GM12874 (cell line): ENCODE results near the gene MOV10.

ENCODE experiments used
- TF ChIP-seq, protein P1 (sequence below): IDR thresholded peaks from 2 replicates; pipeline ENCODE4 v1.5.1; 2011; ENCODE audit warnings: low read depth, mild to moderate bottlenecking, control low read depth, low read length, moderate library complexity; ENCODE audit not compliant: insufficient read depth

Gene MOV10, protein sequence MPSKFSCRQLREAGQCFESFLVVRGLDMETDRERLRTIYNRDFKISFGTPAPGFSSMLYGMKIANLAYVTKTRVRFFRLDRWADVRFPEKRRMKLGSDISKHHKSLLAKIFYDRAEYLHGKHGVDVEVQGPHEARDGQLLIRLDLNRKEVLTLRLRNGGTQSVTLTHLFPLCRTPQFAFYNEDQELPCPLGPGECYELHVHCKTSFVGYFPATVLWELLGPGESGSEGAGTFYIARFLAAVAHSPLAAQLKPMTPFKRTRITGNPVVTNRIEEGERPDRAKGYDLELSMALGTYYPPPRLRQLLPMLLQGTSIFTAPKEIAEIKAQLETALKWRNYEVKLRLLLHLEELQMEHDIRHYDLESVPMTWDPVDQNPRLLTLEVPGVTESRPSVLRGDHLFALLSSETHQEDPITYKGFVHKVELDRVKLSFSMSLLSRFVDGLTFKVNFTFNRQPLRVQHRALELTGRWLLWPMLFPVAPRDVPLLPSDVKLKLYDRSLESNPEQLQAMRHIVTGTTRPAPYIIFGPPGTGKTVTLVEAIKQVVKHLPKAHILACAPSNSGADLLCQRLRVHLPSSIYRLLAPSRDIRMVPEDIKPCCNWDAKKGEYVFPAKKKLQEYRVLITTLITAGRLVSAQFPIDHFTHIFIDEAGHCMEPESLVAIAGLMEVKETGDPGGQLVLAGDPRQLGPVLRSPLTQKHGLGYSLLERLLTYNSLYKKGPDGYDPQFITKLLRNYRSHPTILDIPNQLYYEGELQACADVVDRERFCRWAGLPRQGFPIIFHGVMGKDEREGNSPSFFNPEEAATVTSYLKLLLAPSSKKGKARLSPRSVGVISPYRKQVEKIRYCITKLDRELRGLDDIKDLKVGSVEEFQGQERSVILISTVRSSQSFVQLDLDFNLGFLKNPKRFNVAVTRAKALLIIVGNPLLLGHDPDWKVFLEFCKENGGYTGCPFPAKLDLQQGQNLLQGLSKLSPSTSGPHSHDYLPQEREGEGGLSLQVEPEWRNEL

DNA sequence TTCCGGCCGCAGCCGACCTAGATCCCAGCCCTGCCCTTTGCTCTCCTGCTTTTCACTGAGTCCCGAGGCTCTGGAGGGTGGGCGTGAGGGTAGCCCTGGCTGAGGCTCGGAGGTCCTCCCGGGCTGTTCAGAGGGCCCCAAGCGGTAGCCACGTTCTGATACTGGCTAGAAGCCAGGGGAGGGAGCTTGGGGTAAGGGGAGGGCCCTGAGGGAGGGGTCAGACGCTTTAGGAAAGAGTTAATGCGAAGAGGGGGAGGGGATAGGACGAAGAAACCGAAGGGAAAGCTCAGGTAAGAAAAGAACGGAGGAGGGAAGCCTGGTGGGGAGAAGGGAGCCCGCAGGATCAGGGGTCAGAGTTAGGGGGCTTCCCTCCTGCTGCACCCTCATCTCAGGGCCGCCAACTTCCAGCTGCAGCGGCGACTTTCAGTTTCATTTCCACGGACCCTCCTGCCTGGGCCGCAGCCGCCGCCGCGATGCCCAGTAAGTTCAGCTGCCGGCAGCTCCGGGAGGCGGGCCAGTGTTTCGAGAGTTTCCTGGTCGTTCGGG is at the start of gene MOV10:
Gene MOV10, plus strand, starts transcription at position 220 of the 546 bp plus-strand sequence. Its CDS starts 254 bp downstream, at position 474.
- TF ChIP-seq, protein P1, sequence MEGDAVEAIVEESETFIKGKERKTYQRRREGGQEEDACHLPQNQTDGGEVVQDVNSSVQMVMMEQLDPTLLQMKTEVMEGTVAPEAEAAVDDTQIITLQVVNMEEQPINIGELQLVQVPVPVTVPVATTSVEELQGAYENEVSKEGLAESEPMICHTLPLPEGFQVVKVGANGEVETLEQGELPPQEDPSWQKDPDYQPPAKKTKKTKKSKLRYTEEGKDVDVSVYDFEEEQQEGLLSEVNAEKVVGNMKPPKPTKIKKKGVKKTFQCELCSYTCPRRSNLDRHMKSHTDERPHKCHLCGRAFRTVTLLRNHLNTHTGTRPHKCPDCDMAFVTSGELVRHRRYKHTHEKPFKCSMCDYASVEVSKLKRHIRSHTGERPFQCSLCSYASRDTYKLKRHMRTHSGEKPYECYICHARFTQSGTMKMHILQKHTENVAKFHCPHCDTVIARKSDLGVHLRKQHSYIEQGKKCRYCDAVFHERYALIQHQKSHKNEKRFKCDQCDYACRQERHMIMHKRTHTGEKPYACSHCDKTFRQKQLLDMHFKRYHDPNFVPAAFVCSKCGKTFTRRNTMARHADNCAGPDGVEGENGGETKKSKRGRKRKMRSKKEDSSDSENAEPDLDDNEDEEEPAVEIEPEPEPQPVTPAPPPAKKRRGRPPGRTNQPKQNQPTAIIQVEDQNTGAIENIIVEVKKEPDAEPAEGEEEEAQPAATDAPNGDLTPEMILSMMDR: no peak

DNA sequence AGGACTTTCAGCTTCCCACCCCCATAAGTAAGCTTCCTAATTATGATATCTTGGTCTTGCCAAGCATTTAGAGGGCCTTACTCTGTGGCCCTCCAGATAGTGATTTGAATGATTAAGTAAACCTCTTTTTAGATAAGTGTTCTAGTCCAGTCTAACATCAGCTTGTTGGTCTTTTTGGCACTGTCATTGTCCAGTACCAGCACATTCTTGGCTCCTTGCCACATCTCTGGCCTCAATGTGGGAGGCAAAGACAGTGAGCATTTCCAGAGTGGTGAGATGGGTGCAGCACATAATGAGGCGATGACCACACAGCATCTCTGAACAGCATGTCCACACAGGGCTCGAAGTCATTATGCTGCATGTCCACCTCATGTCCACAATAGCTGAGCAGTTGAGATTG is 48.8 kb upstream of the MOV10 start:
- TF ChIP-seq, protein P1: no peak

DNA sequence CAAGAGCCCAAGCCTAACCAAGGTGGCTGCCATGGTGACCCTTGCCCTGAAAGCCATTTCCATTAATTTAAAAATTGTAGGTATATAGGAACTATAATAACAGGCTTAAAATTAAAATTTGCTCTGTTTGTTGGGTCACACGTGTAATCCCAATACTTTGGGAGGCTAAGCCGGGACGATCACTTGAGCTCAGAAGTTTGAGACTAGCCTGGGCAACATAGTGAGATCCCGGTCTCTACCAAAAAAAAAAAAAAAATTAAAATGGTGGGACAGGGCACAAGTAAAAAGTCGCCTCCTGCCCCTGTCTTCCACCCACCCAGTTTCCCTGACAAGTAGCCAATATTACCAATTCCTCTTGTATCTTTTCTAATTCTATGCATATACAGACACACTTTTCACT is 48.3 kb upstream of the MOV10 start:
- TF ChIP-seq, protein P1: no peak

DNA sequence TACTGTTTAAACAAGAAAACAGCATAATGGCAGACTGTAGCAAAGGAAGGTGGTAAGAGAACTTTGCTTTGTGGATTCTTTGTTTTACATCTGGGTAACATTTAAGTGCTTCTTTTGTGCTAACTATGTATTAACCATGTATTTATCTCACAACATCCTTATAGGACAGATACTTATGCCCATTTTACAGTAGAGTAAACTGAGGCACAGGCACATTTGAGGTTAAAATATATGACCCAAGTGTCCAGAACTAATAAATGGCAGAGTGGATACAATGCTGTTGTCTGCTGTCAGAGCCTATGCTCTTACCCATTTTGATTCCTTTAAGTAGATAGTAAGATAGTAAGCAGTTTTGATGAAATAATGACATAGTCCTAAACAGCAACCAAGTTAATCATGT is 47.6 kb upstream of the MOV10 start:
- TF ChIP-seq, protein P1: no peak

DNA sequence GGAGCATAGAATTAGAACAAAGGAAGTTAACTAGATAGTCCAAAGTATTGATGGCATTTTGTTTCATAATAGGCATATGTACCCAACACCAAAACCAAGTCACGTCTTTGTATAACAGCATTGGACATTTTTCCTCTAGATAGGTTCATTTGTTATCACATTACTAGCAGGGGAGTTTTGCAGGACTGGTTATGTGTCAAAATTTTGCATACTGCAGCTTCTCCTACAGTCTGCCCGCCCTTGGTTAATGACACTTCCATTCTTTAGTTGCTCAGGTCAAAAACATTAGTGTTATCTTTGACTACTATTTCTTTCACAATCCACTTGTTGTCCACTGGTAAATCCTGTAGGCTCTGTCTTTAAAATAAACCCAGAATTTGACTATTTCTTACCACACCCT is 45.9 kb upstream of the MOV10 start:
- TF ChIP-seq, protein P1: no peak

DNA sequence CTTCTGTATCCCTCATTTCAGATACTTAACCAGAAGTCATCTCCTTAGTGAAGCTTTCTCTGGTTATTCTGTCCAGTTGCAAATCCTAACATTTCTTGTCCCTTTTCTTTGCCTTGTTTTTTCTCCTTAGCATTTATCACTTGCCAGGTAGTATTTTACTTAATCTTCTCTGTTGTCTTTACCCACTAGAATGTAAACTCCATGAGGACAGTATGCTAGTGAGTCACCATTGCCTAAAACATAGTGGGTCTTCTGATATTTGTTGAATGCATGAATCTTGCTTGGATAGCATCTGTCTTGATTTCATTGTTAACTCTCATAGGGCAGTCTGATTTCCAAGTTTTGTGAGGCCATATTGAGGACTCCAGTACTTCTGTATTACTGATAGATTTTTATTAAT is 45.2 kb upstream of the MOV10 start:
- TF ChIP-seq, protein P1: no peak

DNA sequence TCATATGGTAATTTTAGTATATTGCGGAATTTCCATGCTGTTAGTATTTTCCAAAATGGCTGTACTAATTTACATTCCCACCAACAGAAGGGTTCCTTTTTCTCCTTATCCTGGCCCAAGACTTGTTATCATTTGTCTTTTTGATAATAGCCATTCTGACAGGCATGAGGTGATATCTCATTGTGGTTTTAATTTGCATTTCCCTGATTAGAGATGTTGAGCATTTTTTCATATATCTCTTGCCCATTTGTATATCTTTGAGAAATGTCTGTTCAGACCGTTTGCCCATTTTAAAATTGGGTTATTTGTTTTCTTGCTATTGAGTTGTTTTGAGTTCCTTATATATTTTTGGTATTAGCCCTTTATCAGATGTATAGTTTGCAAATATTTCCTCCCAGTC is 40.8 kb upstream of the MOV10 start:
- TF ChIP-seq, protein P1: no peak
